Measurements from ENCODE around the gene ARMC2. TPM values are rescaled to one million over a fixed set of nuclear protein-coding genes. Genes with fewer than 3 reads are reported as not detected.
A peak's percentile ranks its signal among the peaks of the same experiment; 100 is the strongest.

ARMC2 gene
- total RNA-seq, 1 donor from 2014 or later: 0.26 TPM

GRCh38 chr6:108897371-108897770, 49.1 kb downstream of the ARMC2 start:
- Histone ChIP-seq H3K27me3 (ENCODE audit: control insufficient read depth, insufficient read depth, low read length) (no peaks in the 10 kb centered on the region), H3K36me3 (ENCODE audit: control insufficient read depth, insufficient read depth, low read length) (no peaks in the 10 kb centered on the region), H3K4me3 (ENCODE audit: low read depth, low read length) (no peak overlapping the region)
- peak; percentile 94 for DNase-seq (ENCODE audit: low read depth)
- TF ChIP-seq, protein P1, sequence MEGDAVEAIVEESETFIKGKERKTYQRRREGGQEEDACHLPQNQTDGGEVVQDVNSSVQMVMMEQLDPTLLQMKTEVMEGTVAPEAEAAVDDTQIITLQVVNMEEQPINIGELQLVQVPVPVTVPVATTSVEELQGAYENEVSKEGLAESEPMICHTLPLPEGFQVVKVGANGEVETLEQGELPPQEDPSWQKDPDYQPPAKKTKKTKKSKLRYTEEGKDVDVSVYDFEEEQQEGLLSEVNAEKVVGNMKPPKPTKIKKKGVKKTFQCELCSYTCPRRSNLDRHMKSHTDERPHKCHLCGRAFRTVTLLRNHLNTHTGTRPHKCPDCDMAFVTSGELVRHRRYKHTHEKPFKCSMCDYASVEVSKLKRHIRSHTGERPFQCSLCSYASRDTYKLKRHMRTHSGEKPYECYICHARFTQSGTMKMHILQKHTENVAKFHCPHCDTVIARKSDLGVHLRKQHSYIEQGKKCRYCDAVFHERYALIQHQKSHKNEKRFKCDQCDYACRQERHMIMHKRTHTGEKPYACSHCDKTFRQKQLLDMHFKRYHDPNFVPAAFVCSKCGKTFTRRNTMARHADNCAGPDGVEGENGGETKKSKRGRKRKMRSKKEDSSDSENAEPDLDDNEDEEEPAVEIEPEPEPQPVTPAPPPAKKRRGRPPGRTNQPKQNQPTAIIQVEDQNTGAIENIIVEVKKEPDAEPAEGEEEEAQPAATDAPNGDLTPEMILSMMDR (IDR thresholded peaks at IDR 0.05; ENCODE audit: insufficient read depth, low read length, severe bottlenecking): no peak
- no peak for FAIRE-seq

- TF ChIP-seq, protein P1 (IDR thresholded peaks at IDR 0.05; ENCODE audit: insufficient read depth, low read length, severe bottlenecking): no peak
- peak; percentile 29 for DNase-seq (ENCODE audit: low read depth)
- no peak for FAIRE-seq
- Histone ChIP-seq H3K4me3 (ENCODE audit: low read depth, low read length) (no peak overlapping the region), H3K27me3 (ENCODE audit: control insufficient read depth, insufficient read depth, low read length) (no peaks in the 10 kb centered on the region), H3K36me3 (ENCODE audit: control insufficient read depth, insufficient read depth, low read length) (no peaks in the 10 kb centered on the region)
These were observed 54.2 kb downstream of the ARMC2 start for GRCh38 chr6:108902382-108902792.

GRCh38 chr6:108903796-108904195, 55.6 kb downstream of the ARMC2 start:
- no peak for DNase-seq (ENCODE audit: low read depth)
- Histone ChIP-seq H3K4me3 (ENCODE audit: low read depth, low read length) (no peak overlapping the region), H3K27me3 (ENCODE audit: control insufficient read depth, insufficient read depth, low read length) (no peaks in the 10 kb centered on the region), H3K36me3 (ENCODE audit: control insufficient read depth, insufficient read depth, low read length) (no peaks in the 10 kb centered on the region)
- TF ChIP-seq, protein P1 (IDR thresholded peaks at IDR 0.05; ENCODE audit: insufficient read depth, low read length, severe bottlenecking): no peak
- no peak for FAIRE-seq

DNA sequence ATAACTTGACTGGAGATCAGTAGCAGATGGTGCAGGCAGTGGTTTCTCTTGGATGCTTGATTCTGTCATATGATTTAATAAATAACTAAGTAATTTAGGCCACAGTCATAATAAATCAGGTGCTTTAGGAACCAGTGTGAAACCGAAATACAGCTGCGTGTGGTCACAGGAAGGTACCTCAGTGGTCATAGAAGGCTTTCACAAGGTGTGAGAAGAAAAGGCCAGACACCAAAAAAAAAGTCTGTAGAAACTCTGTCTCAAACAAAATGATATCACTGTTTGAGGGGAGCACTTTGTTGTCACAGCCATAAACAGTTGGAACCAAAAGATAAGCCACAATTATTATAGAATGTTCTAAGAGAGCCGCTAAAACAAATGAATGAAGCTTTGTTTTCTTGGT, 56.5 kb downstream of the ARMC2 start:
- Histone ChIP-seq H3K27me3 (ENCODE audit: control insufficient read depth, insufficient read depth, low read length) (no peaks in the 10 kb centered on the region), H3K4me3 (ENCODE audit: low read depth, low read length) (no peak overlapping the region), H3K36me3 (ENCODE audit: control insufficient read depth, insufficient read depth, low read length) (no peaks in the 10 kb centered on the region)
- no peak for FAIRE-seq
- TF ChIP-seq, protein P1 (IDR thresholded peaks at IDR 0.05; ENCODE audit: insufficient read depth, low read length, severe bottlenecking): no peak
- DNase-seq (ENCODE audit: low read depth): no peak

DNA sequence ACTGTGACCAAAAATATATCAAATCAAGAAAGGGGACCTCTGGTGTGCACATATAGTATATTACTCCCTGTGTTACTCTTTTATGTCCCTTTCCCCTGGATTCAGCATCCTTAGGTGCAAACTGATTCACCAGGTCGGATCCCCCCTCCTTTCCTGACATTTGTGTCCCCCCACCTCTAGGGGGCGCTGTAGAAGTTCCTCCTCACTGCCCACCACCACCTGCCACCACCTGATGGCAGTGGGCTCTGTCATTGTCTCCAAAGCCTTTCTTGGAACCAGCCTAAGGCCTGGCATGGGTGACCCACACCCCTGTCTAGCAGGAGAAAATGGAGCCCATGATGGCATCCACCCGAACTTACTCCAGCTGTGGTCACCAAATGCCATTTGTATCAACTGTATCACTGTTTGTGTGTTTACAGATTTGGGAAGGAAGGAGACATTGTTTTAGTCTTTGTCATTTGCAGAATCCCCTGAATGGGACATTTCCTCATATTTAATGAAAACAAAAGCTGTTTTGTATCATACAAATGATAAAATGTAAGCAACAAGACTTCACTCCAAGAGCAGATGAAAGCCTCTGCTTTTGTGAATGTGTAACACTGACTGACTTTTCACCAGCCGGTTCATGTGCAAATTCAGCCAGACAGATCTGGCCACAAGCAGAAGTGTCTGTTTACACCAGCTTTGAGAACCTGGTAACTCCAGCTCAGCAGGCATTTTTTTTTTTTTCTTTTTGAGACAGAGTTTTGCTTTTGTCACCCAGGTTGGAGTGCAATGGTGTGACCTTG, 66.2 kb downstream of the ARMC2 start:
- Histone ChIP-seq H3K4me3 (ENCODE audit: low read depth, low read length) (no peak overlapping the region), H3K27me3 (ENCODE audit: control insufficient read depth, insufficient read depth, low read length) (no peaks in the 10 kb centered on the region), H3K36me3 (ENCODE audit: control insufficient read depth, insufficient read depth, low read length) (no peaks in the 10 kb centered on the region)
- no peak for FAIRE-seq
- DNase-seq (ENCODE audit: low read depth): no peak
- TF ChIP-seq, protein P1 (IDR thresholded peaks at IDR 0.05; ENCODE audit: insufficient read depth, low read length, severe bottlenecking): peak; percentile 55

GRCh38 chr6:108915258-108915657, 67.0 kb downstream of the ARMC2 start:
- H3K27me3 ChIP-seq (ENCODE audit: control insufficient read depth, insufficient read depth, low read length): no peaks in the 10 kb centered on the region
- H3K4me3 ChIP-seq (ENCODE audit: low read depth, low read length): no peak overlapping the region
- no peak for FAIRE-seq
- no peak for DNase-seq (ENCODE audit: low read depth)
- TF ChIP-seq, protein P1 (IDR thresholded peaks at IDR 0.05; ENCODE audit: insufficient read depth, low read length, severe bottlenecking): no peak
- H3K36me3 ChIP-seq (ENCODE audit: control insufficient read depth, insufficient read depth, low read length): no peaks in the 10 kb centered on the region
